Measurements from ENCODE around the gene PRKCH.

The PRKCH gene

DNA sequence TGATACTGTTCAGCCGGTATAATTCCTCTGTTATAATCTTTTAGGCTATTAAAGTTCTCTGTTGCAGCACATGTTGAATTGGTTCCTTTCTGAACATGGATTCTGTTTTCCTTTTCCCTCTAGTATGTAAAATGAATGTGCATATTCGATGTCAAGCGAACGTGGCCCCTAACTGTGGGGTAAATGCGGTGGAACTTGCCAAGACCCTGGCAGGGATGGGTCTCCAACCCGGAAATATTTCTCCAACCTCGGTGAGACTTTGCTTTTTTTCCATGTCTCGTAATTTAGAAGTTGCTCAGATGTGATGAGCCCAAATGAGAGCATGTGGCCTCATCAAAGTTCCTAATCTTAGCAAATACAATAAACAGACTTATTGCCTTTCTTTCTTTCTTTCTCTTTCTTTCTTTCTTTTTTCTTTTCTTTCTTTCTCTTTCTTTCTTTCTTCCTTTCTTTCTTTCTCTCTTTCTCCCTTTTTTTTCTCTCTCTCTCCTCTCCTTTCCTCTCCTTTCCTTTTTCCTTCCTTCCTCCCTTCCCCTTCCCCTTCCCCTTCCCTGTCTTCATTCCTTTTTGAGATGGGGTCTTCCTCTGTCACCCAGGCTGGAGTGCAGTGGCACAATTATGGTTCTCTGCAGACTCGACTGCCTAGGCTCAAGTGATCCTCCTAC lies 131.9 kb downstream of the PRKCH start:
- no peak overlapping the region for H3K4me3 ChIP-seq (replicated peaks; ENCODE audit: insufficient read depth, low read length)
- no peaks in the 10 kb centered on the region for H3K27me3 ChIP-seq (ENCODE audit: insufficient read depth, poor library complexity, severe bottlenecking)
- no peak overlapping the region for H3K27ac ChIP-seq (replicated peaks)
- TF ChIP-seq SPI1 (IDR thresholded peaks at IDR 0.05; ENCODE audit: borderline replicate concordance, low read depth) (no peak), GABPA (IDR thresholded peaks at IDR 0.05; ENCODE audit: low read depth) (no peak), POLR2AphosphoS5 (IDR thresholded peaks at IDR 0.05; ENCODE audit: low read depth) (no peak)
- TF ChIP-seq, protein P1, sequence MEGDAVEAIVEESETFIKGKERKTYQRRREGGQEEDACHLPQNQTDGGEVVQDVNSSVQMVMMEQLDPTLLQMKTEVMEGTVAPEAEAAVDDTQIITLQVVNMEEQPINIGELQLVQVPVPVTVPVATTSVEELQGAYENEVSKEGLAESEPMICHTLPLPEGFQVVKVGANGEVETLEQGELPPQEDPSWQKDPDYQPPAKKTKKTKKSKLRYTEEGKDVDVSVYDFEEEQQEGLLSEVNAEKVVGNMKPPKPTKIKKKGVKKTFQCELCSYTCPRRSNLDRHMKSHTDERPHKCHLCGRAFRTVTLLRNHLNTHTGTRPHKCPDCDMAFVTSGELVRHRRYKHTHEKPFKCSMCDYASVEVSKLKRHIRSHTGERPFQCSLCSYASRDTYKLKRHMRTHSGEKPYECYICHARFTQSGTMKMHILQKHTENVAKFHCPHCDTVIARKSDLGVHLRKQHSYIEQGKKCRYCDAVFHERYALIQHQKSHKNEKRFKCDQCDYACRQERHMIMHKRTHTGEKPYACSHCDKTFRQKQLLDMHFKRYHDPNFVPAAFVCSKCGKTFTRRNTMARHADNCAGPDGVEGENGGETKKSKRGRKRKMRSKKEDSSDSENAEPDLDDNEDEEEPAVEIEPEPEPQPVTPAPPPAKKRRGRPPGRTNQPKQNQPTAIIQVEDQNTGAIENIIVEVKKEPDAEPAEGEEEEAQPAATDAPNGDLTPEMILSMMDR (IDR thresholded peaks at IDR 0.05; ENCODE audit: insufficient read depth, low read length): no peak
- TF ChIP-seq, protein P2, sequence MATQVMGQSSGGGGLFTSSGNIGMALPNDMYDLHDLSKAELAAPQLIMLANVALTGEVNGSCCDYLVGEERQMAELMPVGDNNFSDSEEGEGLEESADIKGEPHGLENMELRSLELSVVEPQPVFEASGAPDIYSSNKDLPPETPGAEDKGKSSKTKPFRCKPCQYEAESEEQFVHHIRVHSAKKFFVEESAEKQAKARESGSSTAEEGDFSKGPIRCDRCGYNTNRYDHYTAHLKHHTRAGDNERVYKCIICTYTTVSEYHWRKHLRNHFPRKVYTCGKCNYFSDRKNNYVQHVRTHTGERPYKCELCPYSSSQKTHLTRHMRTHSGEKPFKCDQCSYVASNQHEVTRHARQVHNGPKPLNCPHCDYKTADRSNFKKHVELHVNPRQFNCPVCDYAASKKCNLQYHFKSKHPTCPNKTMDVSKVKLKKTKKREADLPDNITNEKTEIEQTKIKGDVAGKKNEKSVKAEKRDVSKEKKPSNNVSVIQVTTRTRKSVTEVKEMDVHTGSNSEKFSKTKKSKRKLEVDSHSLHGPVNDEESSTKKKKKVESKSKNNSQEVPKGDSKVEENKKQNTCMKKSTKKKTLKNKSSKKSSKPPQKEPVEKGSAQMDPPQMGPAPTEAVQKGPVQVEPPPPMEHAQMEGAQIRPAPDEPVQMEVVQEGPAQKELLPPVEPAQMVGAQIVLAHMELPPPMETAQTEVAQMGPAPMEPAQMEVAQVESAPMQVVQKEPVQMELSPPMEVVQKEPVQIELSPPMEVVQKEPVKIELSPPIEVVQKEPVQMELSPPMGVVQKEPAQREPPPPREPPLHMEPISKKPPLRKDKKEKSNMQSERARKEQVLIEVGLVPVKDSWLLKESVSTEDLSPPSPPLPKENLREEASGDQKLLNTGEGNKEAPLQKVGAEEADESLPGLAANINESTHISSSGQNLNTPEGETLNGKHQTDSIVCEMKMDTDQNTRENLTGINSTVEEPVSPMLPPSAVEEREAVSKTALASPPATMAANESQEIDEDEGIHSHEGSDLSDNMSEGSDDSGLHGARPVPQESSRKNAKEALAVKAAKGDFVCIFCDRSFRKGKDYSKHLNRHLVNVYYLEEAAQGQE (IDR thresholded peaks at IDR 0.05; ENCODE audit: insufficient replicate concordance, low read depth): no peak
- no peak for DNase-seq (ENCODE audit: low read depth in 1 of 2, low spot score in 1 of 2)

DNA sequence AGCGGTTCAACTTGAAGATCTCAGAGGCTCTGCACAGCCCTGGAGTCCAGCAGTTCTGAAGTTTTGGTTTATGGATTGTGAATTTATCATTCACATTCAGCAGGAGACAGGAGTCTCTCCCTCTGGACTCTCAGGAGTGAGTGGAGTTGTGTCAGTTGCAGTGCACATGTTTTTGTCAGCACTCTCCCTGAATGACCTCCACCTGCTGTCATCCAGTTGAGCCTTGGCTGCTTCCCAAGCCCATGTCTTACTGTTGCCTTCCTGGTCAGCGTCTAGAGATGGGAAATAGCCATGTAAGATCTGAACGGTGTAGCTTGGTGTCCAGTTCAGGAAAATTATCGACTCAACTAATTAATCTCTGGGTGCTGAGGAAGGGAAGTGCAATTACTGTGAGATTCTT lies 133.2 kb downstream of the PRKCH start:
- DNase-seq (ENCODE audit: low read depth in 1 of 2, low spot score in 1 of 2): no peak
- Histone ChIP-seq H3K27ac (replicated peaks) (no peak overlapping the region), H3K4me3 (replicated peaks; ENCODE audit: insufficient read depth, low read length) (no peak overlapping the region), H3K27me3 (ENCODE audit: insufficient read depth, poor library complexity, severe bottlenecking) (no peaks in the 10 kb centered on the region)
- TF ChIP-seq GABPA (IDR thresholded peaks at IDR 0.05; ENCODE audit: low read depth) (no peak), SPI1 (IDR thresholded peaks at IDR 0.05; ENCODE audit: borderline replicate concordance, low read depth) (no peak)
- TF ChIP-seq, protein P1 (IDR thresholded peaks at IDR 0.05; ENCODE audit: insufficient read depth, low read length): no peak
- TF ChIP-seq, protein P2 (IDR thresholded peaks at IDR 0.05; ENCODE audit: insufficient replicate concordance, low read depth): no peak

DNA sequence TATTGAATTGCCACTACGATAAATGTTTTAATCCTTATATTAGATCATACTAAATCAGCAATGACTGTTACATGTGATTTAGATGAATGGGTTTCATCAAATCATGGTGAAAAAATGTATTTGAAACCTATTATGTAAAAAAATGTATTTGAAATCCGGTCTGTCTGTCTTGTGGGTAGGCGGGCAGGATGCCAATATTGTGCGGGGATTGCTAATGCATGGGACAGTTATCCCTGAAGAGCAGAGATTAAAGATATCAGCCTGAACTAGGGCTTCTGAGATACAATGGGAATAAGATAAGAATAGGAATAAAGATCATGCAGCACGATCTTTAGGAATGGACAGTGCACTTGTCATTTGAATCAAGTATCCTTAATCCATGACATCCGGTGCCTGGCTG lies 134.0 kb downstream of the PRKCH start:
- no peaks in the 10 kb centered on the region for H3K27me3 ChIP-seq (ENCODE audit: insufficient read depth, poor library complexity, severe bottlenecking)
- no peak overlapping the region for H3K4me3 ChIP-seq (replicated peaks; ENCODE audit: insufficient read depth, low read length)
- DNase-seq (ENCODE audit: low read depth in 1 of 2, low spot score in 1 of 2): no peak
- TF ChIP-seq POLR2AphosphoS5 (IDR thresholded peaks at IDR 0.05; ENCODE audit: low read depth) (no peak), SPI1 (IDR thresholded peaks at IDR 0.05; ENCODE audit: borderline replicate concordance, low read depth) (no peak), GABPA (IDR thresholded peaks at IDR 0.05; ENCODE audit: low read depth) (no peak)
- TF ChIP-seq, protein P2 (IDR thresholded peaks at IDR 0.05; ENCODE audit: insufficient replicate concordance, low read depth): no peak
- TF ChIP-seq, protein P1 (IDR thresholded peaks at IDR 0.05; ENCODE audit: insufficient read depth, low read length): no peak
- no peak overlapping the region for H3K27ac ChIP-seq (replicated peaks)
